NT2/D1 (cell line): ENCODE data around the gene CHTOP.

Source experiments
- SUZ12 ChIP-seq: IDR thresholded peaks from 2 replicates; pipeline ENCODE4 v1.6.1; 2011; ENCODE audit not compliant: insufficient read length, insufficient read depth; ENCODE audit errors: extremely low read depth
- YY1 ChIP-seq: IDR thresholded peaks from 2 replicates; pipeline ENCODE4 v1.6.1; 2011; ENCODE audit not compliant: insufficient read length, insufficient read depth
- ZNF274 ChIP-seq: IDR thresholded peaks from 2 replicates; pipeline ENCODE4 v1.6.1; 2011; ENCODE audit warnings: mild to moderate bottlenecking, low read depth, low read length

- TF ChIP-seq YY1 = no peak
- TF ChIP-seq SUZ12 = peak; percentile 15
- TF ChIP-seq ZNF274 = no peak
Measured at GRCh38 chr1:153677718-153678518, 44.1 kb downstream of the CHTOP start.
